RKO (cell line): ENCODE results near the gene ACOX2.
A peak's percentile ranks its signal among the peaks of the same experiment; 100 is the strongest.

ENCODE experiments used
- DNase-seq: peaks from one replicate; pipeline ENCODE4 v3.0.0-alpha.2; 2016; ENCODE audit warnings: low spot score

ACOX2 gene

DNA sequence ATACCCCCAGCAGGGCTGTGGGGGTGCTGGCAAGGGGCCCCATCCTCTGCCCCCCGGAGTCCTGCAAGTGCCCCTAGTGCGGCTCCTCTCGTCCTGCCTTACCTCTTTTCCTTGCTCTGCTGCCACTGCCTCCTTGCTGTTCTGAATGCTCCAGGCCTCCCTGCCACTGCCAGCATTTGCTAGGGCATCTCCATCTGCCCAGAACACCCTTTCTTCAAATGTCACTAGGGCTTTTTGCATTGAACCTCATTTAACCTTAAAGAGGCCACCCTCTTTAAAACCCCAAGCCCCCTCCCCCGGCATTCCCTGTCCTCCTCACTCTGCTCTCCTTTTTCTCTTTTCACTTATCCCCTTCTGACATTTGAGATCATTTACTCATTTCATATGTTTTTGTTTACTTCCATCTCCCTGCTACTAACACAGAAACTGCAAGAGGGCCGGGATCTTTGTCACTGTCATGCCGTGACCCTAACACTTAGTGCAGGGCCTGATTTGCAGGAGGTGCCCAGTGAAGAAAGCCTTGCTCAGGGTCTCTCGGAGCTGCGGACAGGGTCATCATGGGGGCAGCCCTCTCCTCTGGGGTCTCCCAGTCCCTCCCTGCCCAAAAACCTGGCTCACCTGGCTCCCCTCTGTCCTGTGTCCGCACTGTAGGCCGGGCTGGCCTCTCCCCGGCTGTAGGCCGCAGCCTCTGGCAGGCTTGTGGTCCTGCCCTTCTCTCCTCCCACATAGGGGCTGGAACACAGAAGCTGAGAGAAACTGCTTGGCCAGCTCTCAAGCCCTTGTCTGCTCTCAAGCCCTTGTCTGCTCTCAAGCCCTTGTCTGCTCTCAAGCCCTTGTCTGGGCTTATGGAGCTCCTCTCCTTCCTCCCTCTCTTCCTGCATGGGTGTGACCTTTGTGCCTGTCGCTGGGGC lies at the start of gene ACOX2:
ACOX2 (minus strand) TSS at position 690 of the 911 bp plus-strand sequence. CDS start 2,084 bp downstream, outside the sequence.
- DNase-seq = no peak

GRCh38 chr3:58585994-58586393 lies 49.0 kb upstream of the ACOX2 start:
- no peak for DNase-seq

DNA sequence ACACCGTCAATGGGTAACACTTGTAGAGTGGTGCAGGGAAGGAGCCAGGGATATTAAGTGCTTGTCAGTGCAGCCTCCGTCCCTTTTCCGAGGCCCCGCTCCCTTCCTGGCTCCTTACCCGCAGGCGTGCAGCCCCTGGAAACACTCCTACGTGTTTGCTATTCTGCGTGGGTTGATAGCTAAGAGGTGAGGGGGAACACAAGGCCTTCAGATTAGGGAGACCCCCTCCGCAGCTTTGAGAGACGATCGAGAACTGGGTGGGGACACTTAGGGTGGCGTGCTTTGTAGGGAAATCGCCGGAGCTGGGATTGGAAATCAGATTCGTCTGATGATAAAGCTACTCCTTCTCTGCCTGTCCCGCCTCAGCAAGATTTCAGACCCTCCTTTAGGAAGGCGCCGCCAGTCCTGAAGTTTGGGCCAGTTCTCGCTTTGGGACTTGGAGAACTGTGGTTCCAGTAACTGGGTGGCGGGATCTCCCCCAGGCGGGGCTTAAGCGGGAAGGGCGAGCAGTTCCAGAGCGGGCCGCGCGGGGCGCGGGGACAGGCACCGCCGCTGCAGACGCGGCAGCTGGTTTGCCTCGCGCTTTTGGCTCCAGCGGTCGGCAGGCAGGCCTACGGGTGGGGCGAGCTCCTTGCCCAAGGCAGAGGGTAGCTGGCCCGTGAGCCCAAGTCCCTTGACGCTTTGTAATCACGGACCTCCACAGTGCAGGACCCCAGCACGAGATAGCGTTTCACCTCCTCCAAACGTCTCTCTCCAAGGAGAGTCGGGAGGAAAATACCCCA lies 48.2 kb upstream of the ACOX2 start:
- peak; percentile 74 for DNase-seq

DNA sequence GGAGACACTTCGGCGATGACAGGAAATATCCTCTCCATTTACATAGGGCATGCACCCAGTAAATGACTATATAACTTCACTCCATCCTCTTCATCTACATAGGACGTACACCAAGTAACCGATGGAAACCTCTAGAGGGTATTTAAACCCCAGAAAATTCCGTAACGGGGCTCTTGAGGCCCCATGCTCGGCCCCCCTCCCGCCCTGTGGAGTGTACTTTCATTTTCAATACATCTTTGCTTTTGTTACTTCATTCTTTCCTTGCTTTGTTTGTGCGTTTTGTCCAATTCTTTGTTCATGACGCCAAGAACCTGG lies 47.7 kb upstream of the ACOX2 start:
- no peak for DNase-seq

- no peak for DNase-seq
Observed at GRCh38 chr3:58581328-58582091, 44.5 kb upstream of the ACOX2 start.

GRCh38 chr3:58580826-58581327 lies 43.9 kb upstream of the ACOX2 start:
- DNase-seq = no peak

GRCh38 chr3:58578873-58579272 lies 41.9 kb upstream of the ACOX2 start:
- no peak for DNase-seq

- DNase-seq = no peak
Observed at GRCh38 chr3:58577269-58577821, 40.4 kb upstream of the ACOX2 start, which contains the start of gene FAM107A. TSS of gene FAM107A (minus strand) at chr3:58577391. CDS start at chr3:58569860, 7,531 bp downstream.

DNA sequence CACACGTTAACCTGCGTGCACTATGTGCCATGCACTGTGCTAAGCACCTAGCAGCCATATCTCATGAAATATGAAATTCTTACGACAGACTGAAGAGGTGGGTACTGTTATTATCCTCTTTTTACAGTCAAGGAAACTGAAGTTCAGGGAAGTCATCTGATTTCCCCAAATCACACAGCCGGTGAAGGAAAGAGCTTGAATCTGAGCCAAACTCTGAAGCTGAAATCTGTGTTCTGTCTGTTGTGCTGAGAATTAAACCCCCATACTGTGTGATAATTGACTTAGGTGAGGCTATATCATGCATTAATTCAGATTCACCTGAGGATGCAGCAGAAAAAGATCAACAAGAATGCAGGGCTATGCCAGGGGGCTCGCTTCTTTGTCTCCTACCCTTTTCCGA lies 39.7 kb upstream of the ACOX2 start:
- no peak for DNase-seq

DNA sequence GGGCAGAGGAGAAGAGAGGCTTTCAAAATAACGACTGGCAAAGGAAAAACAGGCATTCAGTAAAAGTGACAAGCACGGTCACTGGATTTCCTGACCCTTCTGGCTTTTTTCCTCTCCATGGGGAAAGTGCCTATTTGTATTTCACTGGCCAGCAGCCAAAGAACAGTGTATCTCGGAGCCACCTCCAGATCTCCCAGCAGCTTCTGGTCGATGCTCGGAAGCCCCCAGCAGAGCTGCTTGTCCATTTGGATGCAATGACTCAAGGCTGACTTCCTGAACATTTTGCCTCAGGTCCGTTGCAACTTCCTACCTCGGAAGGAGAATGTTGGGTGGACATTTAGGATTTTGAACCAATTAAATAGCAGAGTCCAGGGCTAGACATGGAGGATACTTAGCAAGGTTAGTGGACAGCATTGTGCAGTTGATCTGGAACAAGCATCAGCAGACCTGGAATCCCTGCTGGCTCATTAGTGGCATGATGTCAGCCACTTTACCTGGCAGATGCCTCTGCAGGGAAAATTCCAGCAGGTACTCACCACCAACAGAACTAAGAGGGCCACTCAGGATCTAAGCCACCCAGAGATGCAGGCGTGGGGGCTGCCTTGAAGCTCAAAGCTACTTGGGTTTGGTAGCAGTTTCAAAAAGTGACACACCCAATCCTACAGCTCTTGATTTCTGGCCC lies 39.1 kb upstream of the ACOX2 start:
- no peak for DNase-seq

- DNase-seq = no peak
Observed at GRCh38 chr3:58574682-58575081, 37.7 kb upstream of the ACOX2 start.

DNA sequence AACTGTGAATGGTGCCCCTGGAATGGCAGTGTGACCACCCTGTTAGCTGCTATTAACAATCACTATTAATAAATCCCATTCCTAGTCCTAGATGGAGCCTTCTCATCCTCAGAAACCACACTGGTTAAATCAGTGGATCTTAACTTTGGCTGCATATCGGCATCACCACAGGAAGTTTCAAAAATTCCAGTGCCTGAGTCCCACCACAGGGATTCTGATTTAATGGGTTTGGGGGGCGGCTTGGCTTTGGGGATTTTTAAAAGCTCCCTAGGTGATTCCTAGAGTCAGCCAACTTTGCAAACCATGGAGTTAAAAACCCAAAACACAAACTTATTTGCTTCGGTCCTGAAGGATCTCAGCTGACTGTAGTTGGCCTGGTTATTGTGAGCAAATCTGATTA lies 37.1 kb upstream of the ACOX2 start:
- DNase-seq = no peak

DNA sequence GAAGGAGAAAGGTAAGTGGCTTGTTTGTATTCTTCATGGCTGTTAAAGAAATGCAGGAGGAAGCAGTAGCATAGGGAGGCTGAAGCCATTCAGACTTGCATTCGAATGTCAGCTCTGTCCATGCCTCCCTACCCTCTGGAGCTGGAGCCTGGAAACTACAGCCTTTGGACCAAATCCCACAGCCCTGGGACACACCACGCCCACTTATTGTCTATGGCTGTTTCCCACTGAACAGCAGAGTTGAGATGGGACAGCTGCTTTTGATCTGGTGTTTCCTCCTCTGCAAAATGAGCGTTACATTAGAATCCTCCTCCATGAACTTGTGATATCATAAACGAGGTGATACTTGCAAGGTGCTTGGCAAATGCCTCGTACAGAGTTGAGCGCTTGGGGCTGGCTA lies 36.6 kb upstream of the ACOX2 start:
- DNase-seq = no peak

GRCh38 chr3:58572634-58573230 lies 35.7 kb upstream of the ACOX2 start:
- DNase-seq = no peak

DNA sequence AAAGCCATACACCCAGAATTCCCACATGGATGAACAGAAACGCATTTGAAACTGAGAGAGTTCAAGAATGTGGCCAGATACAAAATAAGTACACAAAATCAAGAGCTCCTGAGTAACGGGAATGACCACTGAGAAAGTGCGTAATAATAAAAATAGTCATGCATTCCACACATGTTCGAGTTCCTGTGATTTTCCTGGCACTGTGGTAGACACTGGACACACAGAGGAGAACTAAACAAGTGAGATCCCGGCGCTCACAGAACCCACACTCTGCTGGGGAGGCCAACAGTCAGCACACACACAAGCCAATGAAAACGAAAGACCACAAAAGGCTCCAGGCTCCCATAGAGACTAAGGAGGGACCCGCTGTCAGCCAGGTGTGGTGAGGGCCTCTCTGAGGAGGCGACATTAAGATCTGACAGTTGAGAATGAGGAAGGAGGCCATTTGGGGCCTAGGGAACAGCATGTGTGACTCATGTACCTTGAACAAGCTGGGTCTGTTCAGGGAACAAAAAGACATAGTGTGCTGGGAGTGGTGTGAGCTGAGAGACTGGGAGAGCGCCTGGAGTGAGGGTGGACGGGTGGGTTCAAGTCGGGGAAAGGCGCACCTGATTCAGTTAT lies 35.1 kb upstream of the ACOX2 start:
- no peak for DNase-seq

DNA sequence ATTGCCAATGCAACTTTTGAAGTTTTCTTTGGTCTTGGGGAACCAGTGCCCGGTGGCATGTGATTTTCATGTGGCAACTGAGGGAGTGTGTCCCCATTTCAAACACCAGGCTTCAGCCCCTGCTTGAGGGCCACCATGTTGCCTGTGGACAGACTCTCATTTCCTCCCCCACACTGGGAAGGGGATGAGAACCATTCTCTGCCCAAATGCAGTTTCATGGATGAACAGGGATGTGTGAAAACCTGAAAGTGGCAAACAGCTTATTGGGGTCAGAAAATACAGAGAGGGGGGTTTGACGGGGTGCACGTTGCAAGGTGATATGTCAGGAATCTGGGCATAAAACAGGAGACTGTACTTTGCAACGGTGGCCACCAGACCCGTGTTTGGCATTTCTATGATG lies 33.9 kb upstream of the ACOX2 start:
- DNase-seq = no peak

DNA sequence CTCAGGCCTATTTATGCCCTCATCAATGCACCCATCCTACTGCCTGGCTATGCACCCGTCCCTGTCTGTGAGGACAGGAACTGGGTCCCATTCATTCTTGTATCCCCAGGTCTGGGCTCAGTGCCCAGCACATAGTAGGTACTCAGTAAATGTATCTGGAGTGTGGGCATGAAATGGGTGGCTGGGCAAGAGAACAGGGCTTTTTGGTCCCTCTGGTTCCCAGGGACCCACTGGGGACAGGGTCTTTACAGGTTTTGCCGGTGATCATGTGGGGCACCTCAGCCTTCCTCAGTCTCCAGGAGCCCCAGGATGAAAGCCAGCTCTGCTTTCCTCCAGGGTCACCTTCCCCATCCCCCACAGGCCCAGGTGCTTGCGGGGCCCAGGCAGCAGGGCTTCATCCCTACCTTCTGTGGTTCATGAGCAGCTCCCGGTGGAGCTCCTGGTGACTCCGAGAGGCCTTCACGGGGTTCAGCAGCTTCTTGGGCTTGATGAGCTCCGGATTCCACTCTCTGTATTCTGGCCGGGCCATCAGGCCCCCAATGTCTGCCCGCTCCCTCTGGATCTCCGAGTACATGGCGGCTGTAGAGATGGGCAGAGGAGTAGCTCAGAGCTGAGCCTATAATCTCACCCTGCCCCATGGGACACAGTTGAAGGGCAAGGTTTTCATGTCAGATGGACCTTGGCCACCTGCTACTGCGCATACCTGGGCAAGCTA lies 32.5 kb upstream of the ACOX2 start:
- DNase-seq = no peak

- peak; percentile 49 for DNase-seq
Observed at GRCh38 chr3:58568572-58569286, 31.7 kb upstream of the ACOX2 start.

DNA sequence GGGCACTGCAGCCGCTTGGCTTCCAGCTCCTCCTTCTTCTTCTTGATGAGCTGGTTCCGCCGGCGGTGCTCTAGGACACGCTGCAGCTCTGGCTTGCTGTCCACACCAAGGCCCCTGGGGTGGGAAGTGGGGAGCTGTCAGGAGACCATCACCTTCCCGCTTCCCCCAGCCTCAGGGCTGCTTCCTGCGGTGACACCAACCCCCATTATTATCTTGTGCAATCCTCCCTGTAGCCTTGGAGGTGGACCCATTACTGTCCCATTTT lies 30.2 kb upstream of the ACOX2 start:
- no peak for DNase-seq
